LNCAP (cell line): ENCODE results near the gene HILPDA.

Source experiments
- CTCF ChIP-seq: fragments of 450-650 bp; IDR thresholded peaks from 2 replicates; pipeline ENCODE4 v1.5.1; 2017; ENCODE audit warnings: mild to moderate bottlenecking

HILPDA gene

GRCh38 chr7:128455543-128456254 lies at the start of gene HILPDA:
Gene HILPDA, plus strand, starts transcription at chr7:128455878. Its CDS starts 1,391 bp downstream, at chr7:128457269.
- TF ChIP-seq CTCF = no peak

- no peak for TF ChIP-seq CTCF
Measured at GRCh38 chr7:128406314-128407232, 49.1 kb upstream of the HILPDA start.

- TF ChIP-seq CTCF = no peak
Measured at GRCh38 chr7:128407233-128407589, 48.5 kb upstream of the HILPDA start.

- TF ChIP-seq CTCF = no peak
Measured at GRCh38 chr7:128407751-128408708, 47.6 kb upstream of the HILPDA start.

- no peak for TF ChIP-seq CTCF
Measured at GRCh38 chr7:128408709-128409595, 46.7 kb upstream of the HILPDA start.

GRCh38 chr7:128409596-128410450 lies 45.9 kb upstream of the HILPDA start, which contains the start of gene IMPDH1:
Gene IMPDH1, minus strand, starts transcription at chr7:128409982. Its CDS starts 81 bp downstream, at chr7:128409901.
- no peak for TF ChIP-seq CTCF
